H1 (cell line): ENCODE measurements around the gene RRAS2. TPM values are rescaled to one million over a fixed set of nuclear protein-coding genes. Genes with fewer than 3 reads are reported as not detected.
A peak's percentile ranks its signal among the peaks of the same experiment; 100 is the strongest.

ENCODE experiments used
- BACH1 ChIP-seq: IDR thresholded peaks from 2 replicates; pipeline ENCODE4 v1.6.1; 2012; ENCODE audit warnings: low read length, improper control_type of control experiment
- BCL11A ChIP-seq, 2 experiments: IDR thresholded peaks; one replicate each; pipeline ENCODE4 v1.6.1; 2011; ENCODE audit warnings: low read depth in 2 of 2, low read length in 2 of 2, mild to moderate bottlenecking in 2 of 2
- CBX5 ChIP-seq: fragments of 300-800, 300-1000 bp; sonication (generic); IDR thresholded peaks from 2 replicates; pipeline ENCODE4 v1.7.1; 2016; ENCODE audit warnings: antibody characterized with exemption, low read length, low read depth
- CBX8 ChIP-seq: fragments of 300-800, 300-1000 bp; sonication (generic); IDR thresholded peaks from 2 replicates; pipeline ENCODE4 v1.7.1; 2016; ENCODE audit warnings: low read depth, low read length, borderline replicate concordance
- CEBPB ChIP-seq: IDR thresholded peaks from 2 replicates; pipeline ENCODE4 v1.6.1; 2012; ENCODE audit warnings: low read depth, low read length
- CREB1 ChIP-seq: IDR thresholded peaks from 2 replicates; pipeline ENCODE4 v1.6.1; 2012; ENCODE audit warnings: inconsistent platforms
- CTBP2 ChIP-seq: IDR thresholded peaks from 2 replicates; pipeline ENCODE4 v1.7.0; 2011; ENCODE audit warnings: borderline replicate concordance, mild to moderate bottlenecking, moderate library complexity, mixed read lengths, low read length; ENCODE audit not compliant: insufficient read depth, insufficient read length
- E2F6 ChIP-seq: IDR thresholded peaks from 2 replicates; pipeline ENCODE4 v1.6.1; 2012; ENCODE audit warnings: inconsistent platforms
- EGR1 ChIP-seq: IDR thresholded peaks from 2 replicates; pipeline ENCODE4 v1.6.1; 2011; ENCODE audit warnings: low read depth, low read length, borderline replicate concordance
- HDAC2 ChIP-seq, 2 experiments: fragments of 300-600 bp in 1 of 2; sonication (generic) in 1 of 2; IDR thresholded peaks; 2 replicates each; pipeline ENCODE4 v1.6.1; 2011 to 2012; ENCODE audit warnings: low read depth in 2 of 2, low read length in 2 of 2, mild to moderate bottlenecking in 2 of 2, moderate library complexity in 2 of 2, borderline replicate concordance in 1 of 2, inconsistent platforms in 1 of 2
- JUN ChIP-seq: IDR thresholded peaks from 2 replicates; pipeline ENCODE4 v1.6.1; 2011; ENCODE audit warnings: low read depth, mild to moderate bottlenecking, improper control_type of control experiment, low read length
- JUND ChIP-seq: IDR thresholded peaks from 2 replicates; pipeline ENCODE4 v1.6.1; 2011; ENCODE audit warnings: mild to moderate bottlenecking, improper control_type of control experiment, low read length
- KDM1A ChIP-seq: fragments of 200-600, 300-600 bp; sonication (generic); IDR thresholded peaks from 2 replicates; pipeline ENCODE4 v1.7.1; 2016; ENCODE audit warnings: mild to moderate bottlenecking, low read length, borderline replicate concordance
- KDM4A ChIP-seq: IDR thresholded peaks from one replicate; pipeline ENCODE4 v1.7.1; 2012; ENCODE audit warnings: low read depth, mild to moderate bottlenecking, moderate library complexity, low read length, inconsistent platforms; ENCODE audit not compliant: severe bottlenecking
- NANOG ChIP-seq: IDR thresholded peaks from 2 replicates; pipeline ENCODE4 v1.6.1; 2011; ENCODE audit warnings: low read length, low read depth, mild to moderate bottlenecking, inconsistent platforms; ENCODE audit not compliant: insufficient read depth, poor library complexity, severe bottlenecking
- PHF8 ChIP-seq: fragments of 200-600 bp; sonication (generic); conservative IDR thresholded peaks from 2 replicates; pipeline ENCODE4 v1.7.1; 2012; ENCODE audit warnings: low read depth, mild to moderate bottlenecking, inconsistent platforms, low read length, moderate library complexity
- POLR2A ChIP-seq, 2 experiments: IDR thresholded peaks; 1 replicate in 1 of 2; 2 replicates in 1 of 2; pipeline ENCODE4 v1.6.1; 2011; ENCODE audit warnings: low read depth in 2 of 2, low read length in 2 of 2, mild to moderate bottlenecking in 2 of 2; ENCODE audit errors: control extremely low read depth in 1 of 2
- POLR2AphosphoS5 ChIP-seq: IDR thresholded peaks from 2 replicates; pipeline ENCODE4 v1.6.1; 2011; ENCODE audit warnings: low read depth, low read length
- POU5F1 ChIP-seq: IDR thresholded peaks from 2 replicates; pipeline ENCODE4 v1.6.1; 2011; ENCODE audit warnings: low read depth, mild to moderate bottlenecking, low read length, moderate library complexity
- RBBP5 ChIP-seq: IDR thresholded peaks from 2 replicates; pipeline ENCODE4 v1.7.1; 2012; ENCODE audit warnings: low read depth, mild to moderate bottlenecking, inconsistent platforms, low read length, moderate library complexity, borderline replicate concordance
- SP4 ChIP-seq: IDR thresholded peaks from 2 replicates; pipeline ENCODE4 v1.6.1; 2012; ENCODE audit warnings: low read length, inconsistent platforms
- SRF ChIP-seq: IDR thresholded peaks from 2 replicates; pipeline ENCODE4 v1.6.1; 2011; ENCODE audit warnings: mild to moderate bottlenecking, low read depth, low read length, moderate library complexity
- TAF1 ChIP-seq: IDR thresholded peaks from 2 replicates; pipeline ENCODE4 v1.6.1; 2011; ENCODE audit warnings: mild to moderate bottlenecking, low read depth, low read length
- TBP ChIP-seq: IDR thresholded peaks from 2 replicates; pipeline ENCODE4 v1.6.1; 2011; ENCODE audit warnings: low read depth, low read length, improper control_type of control experiment
- TCF12 ChIP-seq: IDR thresholded peaks from 2 replicates; pipeline ENCODE4 v1.6.1; 2011; ENCODE audit warnings: low read depth, mild to moderate bottlenecking, low read length
- TEAD4 ChIP-seq: IDR thresholded peaks from 2 replicates; pipeline ENCODE4 v1.6.1; 2012; ENCODE audit warnings: low read depth, low read length, inconsistent platforms, mixed read lengths
- polyA plus RNA-seq, 7 experiments: library from polyadenylated mRNA; depleted of rRNA in 3 of 7; stranded (reverse) in 5 of 7; unstranded in 2 of 7; fragments of >200 nt in 5 of 7; fragments of 200-250 nt in 2 of 7; gene quantifications; 1 replicate in 5 of 7; 2 replicates in 1 of 7; 4 replicates in 1 of 7; pipeline versions ENCODE4 v1.2.1 to v1.2.3, GENCODE V29; 2011 to 2013; ENCODE audit warnings: missing spikeins in 2 of 7, mixed read lengths in 2 of 7
- total RNA-seq: library from RNA; stranded (reverse); fragmentation: NEBNext Ultra II Directional; extraction: Animal tissue kit (Norgen Biotek cat#: 25700); gene quantifications from 2 replicates; pipeline ENCODE4 v1.2.1, GENCODE V29; 2021

The RRAS2 gene
- total and polyA plus RNA-seq, 2 of the 8 experiments (the other 6 are each of a cell fraction or from before 2014, with no cell fraction given): 72.3 to 234 TPM

GRCh38 chr11:14358729-14359439 is at the start of gene RRAS2 (continued):
- TF ChIP-seq BACH1 (no peak), SP4 (no peak), CBX8 (no peak), KDM4A (no peak), SRF (no peak), POU5F1 (0 out of 2 replicates have a peak, but pooled peaks have one; percentile 53), PHF8 (peak; percentile 87), KDM1A (no peak), CBX5 (no peak), TCF12 (no peak), CREB1 (peak; percentile 86), JUND (no peak), HDAC2 (IDR thresholded peaks at IDR 0.05; ENCODE audit: borderline replicate concordance in 1 of 2, low read depth in 2 of 2, low read length in 2 of 2) (no peak), EGR1 (no peak; the same call in 1 of the 2 replicates), TAF1 (peak; percentile 92), TBP (peak; percentile 86), NANOG (no peak), JUN (no peak), CEBPB (no peak), BCL11A (IDR thresholded peaks at IDR 0.05; ENCODE audit: low read depth in 2 of 2, low read length in 2 of 2) (no peak), CTBP2 (no peak), RBBP5 (no peak; the same call in 1 of the 2 replicates), E2F6 (no peak), TEAD4 (no peak), POLR2A (IDR thresholded peaks at IDR 0.05; ENCODE audit: control extremely low read depth in 1 of 2, low read depth in 2 of 2, low read length in 2 of 2) (peak; percentile 74 to 81; a peak in 2 of 3 replicates), POLR2AphosphoS5 (peak; percentile 87)
